HG03196 (cell line): Measurements from ENCODE around the gene STXBP5.
"Not testable (repeated sequence)": the region's sequence is repeated elsewhere in the genome, so short reads cannot be mapped to it uniquely, and the experiment has no call there.

Source experiments
- ATAC-seq: cut with Tn5 transposase; IDR thresholded peaks from one replicate; pipeline ENCODE4 v1.9.1; 2021; ENCODE audit not compliant: unreplicated experiment

STXBP5 gene

GRCh38 chr6:147234685-147235084 is 30.5 kb downstream of the STXBP5 start:
- no peak for ATAC-seq

- no peak for ATAC-seq
Measured at GRCh38 chr6:147238164-147238563, 33.9 kb downstream of the STXBP5 start.

GRCh38 chr6:147238906-147239305 is 34.7 kb downstream of the STXBP5 start:
- no peak for ATAC-seq

GRCh38 chr6:147244832-147245231 is 40.6 kb downstream of the STXBP5 start:
- no peak for ATAC-seq

- ATAC-seq, result no peak
Measured at GRCh38 chr6:147245693-147246092, 41.5 kb downstream of the STXBP5 start.

- ATAC-seq, result no peak
Measured at GRCh38 chr6:147246853-147247635, 42.8 kb downstream of the STXBP5 start.

- no peak for ATAC-seq
Measured at GRCh38 chr6:147248859-147249258, 44.6 kb downstream of the STXBP5 start.

- no peak for ATAC-seq
Measured at GRCh38 chr6:147251072-147251471, 46.9 kb downstream of the STXBP5 start.

GRCh38 chr6:147254929-147255473 is 50.8 kb downstream of the STXBP5 start:
- not testable (repeated sequence) for ATAC-seq

- ATAC-seq, result no peak
Measured at GRCh38 chr6:147255948-147256674, 51.9 kb downstream of the STXBP5 start.

- ATAC-seq, result no peak
Measured at GRCh38 chr6:147257760-147258159, 53.5 kb downstream of the STXBP5 start.

GRCh38 chr6:147260091-147260490 is 55.9 kb downstream of the STXBP5 start:
- ATAC-seq, result no peak

- ATAC-seq, result no peak
Measured at GRCh38 chr6:147262946-147263345, 58.7 kb downstream of the STXBP5 start.

GRCh38 chr6:147266821-147267220 is 62.6 kb downstream of the STXBP5 start:
- ATAC-seq, result no peak

GRCh38 chr6:147267658-147268057 is 63.4 kb downstream of the STXBP5 start:
- no peak for ATAC-seq

GRCh38 chr6:147268254-147268653 is 64.0 kb downstream of the STXBP5 start:
- no peak for ATAC-seq

- ATAC-seq, result no peak
Measured at GRCh38 chr6:147274012-147274411, 69.8 kb downstream of the STXBP5 start.

GRCh38 chr6:147274776-147275175 is 70.6 kb downstream of the STXBP5 start:
- ATAC-seq, result no peak

- ATAC-seq, result no peak
Measured at GRCh38 chr6:147278891-147279290, 74.7 kb downstream of the STXBP5 start.

GRCh38 chr6:147279427-147279826 is 75.2 kb downstream of the STXBP5 start:
- ATAC-seq, result no peak

- ATAC-seq, result no peak
Measured at GRCh38 chr6:147281895-147282565, 77.8 kb downstream of the STXBP5 start.

- no peak for ATAC-seq
Measured at GRCh38 chr6:147282566-147282959, 78.3 kb downstream of the STXBP5 start.
